Measurements from ENCODE around the gene NANS. TPM values are rescaled to one million over a fixed set of nuclear protein-coding genes. Genes with fewer than 3 reads are reported as not detected.

The NANS gene
- total RNA-seq, 1 donor from 2014 or later, result 44.4 TPM

GRCh38 chr9:98049288-98050072, 7.1 kb upstream of the NANS start:
- Mint-ChIP-seq H3K4me1 (ENCODE audit: low read depth, unreplicated experiment) (no peaks in the 10 kb centered on the region), H3K27me3 (ENCODE audit: low read depth, unreplicated experiment) (peaks cover 12% of the 10 kb centered on the region), H3K36me3 (ENCODE audit: low read depth, unreplicated experiment) (no peaks in the 10 kb centered on the region), H3K27ac (ENCODE audit: unreplicated experiment) (no peak overlapping the region), H3K4me3 (ENCODE audit: unreplicated experiment) (no peak overlapping the region), H3K9me3 (ENCODE audit: unreplicated experiment) (no peaks in the 10 kb centered on the region)
- Histone ChIP-seq H4K20me1 (ENCODE audit: insufficient read depth, low read length) (no peaks in the 10 kb centered on the region), H3K4me1 (ENCODE audit: insufficient read depth, low read length) (no peaks in the 10 kb centered on the region), H3K9ac (ENCODE audit: low read length) (no peak overlapping the region), H3K4me3 (ENCODE audit: insufficient read depth, low read depth, low read length) (no peak overlapping the region), H3K27ac (ENCODE audit: low read depth, low read length) (no peak overlapping the region), H2AFZ (ENCODE audit: low read depth, low read length) (no peak overlapping the region), H3K36me3 (ENCODE audit: insufficient read depth, low read length) (no peaks in the 10 kb centered on the region), H3K4me2 (ENCODE audit: low read length) (no peak overlapping the region), H3K27me3 (ENCODE audit: insufficient read depth, low read length) (no peaks in the 10 kb centered on the region), H3K9me3 (ENCODE audit: insufficient read depth, low read depth, low read length) (no peaks in the 10 kb centered on the region), H3K79me2 (ENCODE audit: insufficient read depth, low read length) (no peaks in the 10 kb centered on the region)
- no peak for TF ChIP-seq CTCF (IDR thresholded peaks at IDR 0.05; ENCODE audit: insufficient read depth, low read depth, low read length)
- TF ChIP-seq EZH2 (IDR thresholded peaks at IDR 0.05; ENCODE audit: insufficient read depth, low read length), result no peak
- no peak for FAIRE-seq
- DNase-seq (ENCODE audit: low read depth), result no peak

- H2AFZ ChIP-seq (ENCODE audit: low read depth, low read length), result no peak overlapping the region
- no peaks in the 10 kb centered on the region for H3K4me1 ChIP-seq (ENCODE audit: insufficient read depth, low read length)
- no peak overlapping the region for H3K4me3 ChIP-seq (ENCODE audit: insufficient read depth, low read depth, low read length)
- no peak overlapping the region for H3K9ac ChIP-seq (ENCODE audit: low read length)
- no peaks in the 10 kb centered on the region for H4K20me1 ChIP-seq (ENCODE audit: insufficient read depth, low read length)
- H3K27me3 ChIP-seq (ENCODE audit: insufficient read depth, low read length), result no peaks in the 10 kb centered on the region
- DNase-seq (ENCODE audit: low read depth) (no peak), FAIRE-seq (no peak)
- Mint-ChIP-seq H3K4me3 (ENCODE audit: unreplicated experiment) (no peak overlapping the region), H3K9me3 (ENCODE audit: unreplicated experiment) (no peaks in the 10 kb centered on the region), H3K4me1 (ENCODE audit: low read depth, unreplicated experiment) (no peaks in the 10 kb centered on the region), H3K27ac (ENCODE audit: unreplicated experiment) (no peak overlapping the region), H3K27me3 (ENCODE audit: low read depth, unreplicated experiment) (peaks cover 10% of the 10 kb centered on the region), H3K36me3 (ENCODE audit: low read depth, unreplicated experiment) (no peaks in the 10 kb centered on the region)
- H3K79me2 ChIP-seq (ENCODE audit: insufficient read depth, low read length), result no peaks in the 10 kb centered on the region
- H3K27ac ChIP-seq (ENCODE audit: low read depth, low read length), result no peak overlapping the region
- H3K9me3 ChIP-seq (ENCODE audit: insufficient read depth, low read depth, low read length), result no peaks in the 10 kb centered on the region
- no peak overlapping the region for H3K4me2 ChIP-seq (ENCODE audit: low read length)
- TF ChIP-seq EZH2 (IDR thresholded peaks at IDR 0.05; ENCODE audit: insufficient read depth, low read length) (no peak), CTCF (IDR thresholded peaks at IDR 0.05; ENCODE audit: insufficient read depth, low read depth, low read length) (no peak)
- no peaks in the 10 kb centered on the region for H3K36me3 ChIP-seq (ENCODE audit: insufficient read depth, low read length)
Observed at GRCh38 chr9:98050351-98050750, 6.2 kb upstream of the NANS start.

GRCh38 chr9:98054376-98054951, 2.1 kb upstream of the NANS start:
- Mint-ChIP-seq H3K9me3 (ENCODE audit: unreplicated experiment) (no peaks in the 10 kb centered on the region), H3K4me1 (ENCODE audit: low read depth, unreplicated experiment) (no peaks in the 10 kb centered on the region), H3K36me3 (ENCODE audit: low read depth, unreplicated experiment) (no peaks in the 10 kb centered on the region), H3K27me3 (ENCODE audit: low read depth, unreplicated experiment) (peaks cover 10% of the 10 kb centered on the region), H3K4me3 (ENCODE audit: unreplicated experiment) (no peak overlapping the region), H3K27ac (ENCODE audit: unreplicated experiment) (no peak overlapping the region)
- Histone ChIP-seq H3K27me3 (ENCODE audit: insufficient read depth, low read length) (no peaks in the 10 kb centered on the region), H3K4me2 (ENCODE audit: low read length) (no peak overlapping the region), H3K9ac (ENCODE audit: low read length) (no peak overlapping the region), H3K4me3 (ENCODE audit: insufficient read depth, low read depth, low read length) (no peak overlapping the region), H3K9me3 (ENCODE audit: insufficient read depth, low read depth, low read length) (no peaks in the 10 kb centered on the region), H2AFZ (ENCODE audit: low read depth, low read length) (no peak overlapping the region), H3K36me3 (ENCODE audit: insufficient read depth, low read length) (no peaks in the 10 kb centered on the region), H3K79me2 (ENCODE audit: insufficient read depth, low read length) (peaks cover 21% of the 10 kb centered on the region), H3K4me1 (ENCODE audit: insufficient read depth, low read length) (peaks cover 3% of the 10 kb centered on the region), H3K27ac (ENCODE audit: low read depth, low read length) (no peak overlapping the region), H4K20me1 (ENCODE audit: insufficient read depth, low read length) (peaks cover 22% of the 10 kb centered on the region)
- TF ChIP-seq CTCF (IDR thresholded peaks at IDR 0.05; ENCODE audit: insufficient read depth, low read depth, low read length) (no peak), EZH2 (IDR thresholded peaks at IDR 0.05; ENCODE audit: insufficient read depth, low read length) (no peak)
- DNase-seq (ENCODE audit: low read depth) (no peak), FAIRE-seq (no peak)
